Activated CD4-positive, CD25-positive, alpha-beta regulatory T cell treated with anti-CD3 and anti-CD28 coated beads, Interleukin-2, amount 50 U/mL, for 24 hours (primary cell): Measurements from ENCODE around the gene CCDC70.

Experiments used
- ATAC-seq, 2 donors: fragments of 150-1000 bp; cut with Tn5 transposase; one replicate each; pipeline ENCODE4 v1.10.0; 2021; ENCODE audit warnings: mild to moderate bottlenecking in 1 of 2, moderate library complexity in 1 of 2

Gene CCDC70

GRCh38 chr13:51831519-51831918, 30.2 kb upstream of the CCDC70 start:
- ATAC-seq: no peak

- peak; percentile 89 to 91 for ATAC-seq
Observed at GRCh38 chr13:51832471-51833152, 29.2 kb upstream of the CCDC70 start.

GRCh38 chr13:51833980-51834379, 27.8 kb upstream of the CCDC70 start:
- no peak for ATAC-seq

- ATAC-seq: no peak
Observed at GRCh38 chr13:51834581-51835171, 27.1 kb upstream of the CCDC70 start.

- no peak for ATAC-seq
Observed at GRCh38 chr13:51837016-51837415, 24.8 kb upstream of the CCDC70 start.

- no peak for ATAC-seq
Observed at GRCh38 chr13:51838240-51838846, 23.4 kb upstream of the CCDC70 start.

GRCh38 chr13:51839711-51840540, 21.8 kb upstream of the CCDC70 start:
- no peak for ATAC-seq

GRCh38 chr13:51840917-51841316, 20.9 kb upstream of the CCDC70 start:
- ATAC-seq: no peak

GRCh38 chr13:51841732-51842131, 20.0 kb upstream of the CCDC70 start:
- ATAC-seq: no peak

GRCh38 chr13:51843529-51843928, 18.2 kb upstream of the CCDC70 start:
- no peak for ATAC-seq

- ATAC-seq: peak; percentile 48 to 62
Observed at GRCh38 chr13:51844862-51845573, 16.8 kb upstream of the CCDC70 start, which contains the start of gene TMEM272. Gene TMEM272 (minus strand): TSS chr13:51845177. CDS start chr13:51838530, 6,647 bp downstream.

GRCh38 chr13:51845574-51846318, 16.0 kb upstream of the CCDC70 start:
- ATAC-seq: no peak

GRCh38 chr13:51846756-51847155, 15.0 kb upstream of the CCDC70 start:
- ATAC-seq: peak in 1 of 2 donors; percentile 56

GRCh38 chr13:51848674-51849073, 13.1 kb upstream of the CCDC70 start:
- no peak for ATAC-seq

- peak; percentile 38 to 46 for ATAC-seq
Observed at GRCh38 chr13:51849145-51850101, 12.3 kb upstream of the CCDC70 start.

- no peak for ATAC-seq
Observed at GRCh38 chr13:51856027-51856736, 5.6 kb upstream of the CCDC70 start.

GRCh38 chr13:51856998-51857397, 4.8 kb upstream of the CCDC70 start:
- no peak for ATAC-seq

GRCh38 chr13:51858433-51859247, 3.1 kb upstream of the CCDC70 start:
- ATAC-seq: no peak

GRCh38 chr13:51862957-51863356, 1.2 kb downstream of the CCDC70 start:
- no peak for ATAC-seq
